Activated T-helper 2 cell treated with anti-CD3 and anti-CD28 coated beads, Interferon-gamma antibody, Interleukin-2, Interleukin-4, amounts not matched to agents 10 μg/mL and 5 μg/mL and 100 μg/mL, durations not matched to agents 14 hours and 24 hours and 36 hours (primary cell): ENCODE data around the gene C1orf116. TPM values are rescaled to one million over a fixed set of nuclear protein-coding genes. Genes with fewer than 3 reads are reported as not detected.

ENCODE experiments used
- DNase-seq: peaks from one replicate; pipeline ENCODE4 v3.0.0; 2021; ENCODE audit warnings: low spot score
- H3K27ac Mint-ChIP-seq: one replicate; pipeline ENCODE4 v1.8.0; 2021; ENCODE audit warnings: mixed read lengths
- H3K27me3 Mint-ChIP-seq: one replicate; pipeline ENCODE4 v1.8.0; 2021; ENCODE audit warnings: low read depth, mixed read lengths
- H3K36me3 Mint-ChIP-seq: one replicate; pipeline ENCODE4 v1.8.0; 2021; ENCODE audit warnings: low read depth, mixed read lengths
- H3K4me1 Mint-ChIP-seq: one replicate; pipeline ENCODE4 v1.8.0; 2021; ENCODE audit warnings: low read depth, mixed read lengths
- H3K4me3 Mint-ChIP-seq: one replicate; pipeline ENCODE4 v1.8.0; 2021; ENCODE audit warnings: low read depth, mild to moderate bottlenecking, moderate library complexity, mixed read lengths
- H3K9me3 Mint-ChIP-seq: one replicate; pipeline ENCODE4 v1.8.0; 2021; ENCODE audit warnings: mixed read lengths
- intact Hi-C: fragments of 100-400 bp; cut with micrococcal nuclease; formaldehyde crosslinking; loops from one replicate; pipeline ENCODE4 v1.15.1; 2023
- total RNA-seq: library from RNA; stranded (reverse); gene quantifications from 2 replicates; pipeline ENCODE4 v1.2.3, GENCODE V29; 2022

C1orf116 gene
- total RNA-seq, 1 donor from 2014 or later: not detected

DNA sequence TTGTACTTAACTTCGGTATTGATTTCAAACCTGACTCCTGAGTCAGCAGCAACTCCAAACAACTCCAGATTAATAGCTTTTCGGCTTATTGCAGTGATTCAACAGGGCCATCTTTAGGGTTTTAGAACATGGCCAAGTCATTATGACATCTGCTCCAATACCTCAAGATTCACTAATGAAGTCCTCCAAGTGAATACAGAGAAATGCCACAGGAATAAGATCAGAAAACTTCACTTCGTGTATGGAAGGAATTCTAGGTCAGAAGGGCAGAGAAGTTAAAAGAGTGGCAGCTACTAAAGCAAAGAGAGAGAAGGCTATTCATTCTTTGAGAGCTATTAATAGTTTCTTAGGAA lies 7.6 kb upstream of the C1orf116 start:
- DNase-seq: no peak
- Mint-ChIP-seq H3K27ac (no peak overlapping the region), H3K4me3 (no peak overlapping the region), H3K27me3 (peaks cover 9% of the 10 kb centered on the region), H3K9me3 (no peaks in the 10 kb centered on the region), H3K36me3 (peaks cover 11% of the 10 kb centered on the region), H3K4me1 (peaks cover 4% of the 10 kb centered on the region)
- intact Hi-C loops: no loop called here

DNA sequence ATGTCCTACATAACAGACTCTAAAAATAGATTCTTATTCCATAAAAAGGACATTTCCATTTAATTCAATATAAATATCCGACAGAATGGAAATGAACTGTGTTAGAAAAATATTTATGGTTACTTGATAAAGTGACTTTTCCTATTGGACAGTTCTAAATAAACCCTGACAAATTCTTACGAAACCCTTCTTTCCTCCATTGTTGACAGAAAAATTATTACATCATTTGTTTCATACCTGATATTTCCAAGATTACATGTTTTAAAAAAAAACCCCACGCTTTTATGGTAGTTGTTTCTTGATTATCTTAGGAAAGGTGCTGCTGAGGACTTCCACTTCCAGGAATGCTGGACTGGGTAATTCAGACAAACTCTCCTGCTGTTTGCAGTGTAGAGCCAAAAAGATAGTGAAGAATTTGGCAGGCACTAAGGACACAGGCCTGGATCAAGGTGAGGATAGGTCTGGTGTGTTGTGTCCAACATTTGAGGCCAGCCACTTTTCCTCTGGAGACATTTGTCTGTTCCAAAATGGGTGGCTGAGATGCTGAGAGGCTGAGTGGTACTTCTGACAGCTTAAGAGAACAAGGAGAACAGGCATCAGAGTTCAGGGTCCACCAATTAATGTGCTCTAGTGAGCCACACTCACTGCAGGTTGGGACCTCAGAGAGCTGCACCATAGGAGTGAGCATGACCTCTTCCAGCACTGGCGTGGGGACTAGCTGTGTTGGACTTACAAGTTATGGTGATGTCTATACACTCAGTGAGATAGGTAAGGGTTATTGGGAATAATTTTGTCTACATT lies 7.0 kb upstream of the C1orf116 start:
- Mint-ChIP-seq H3K27ac (no peak overlapping the region), H3K4me3 (no peak overlapping the region), H3K9me3 (no peaks in the 10 kb centered on the region), H3K36me3 (peaks cover 7% of the 10 kb centered on the region), H3K4me1 (peaks cover 2% of the 10 kb centered on the region), H3K27me3 (peaks cover 11% of the 10 kb centered on the region)
- intact Hi-C loops: no loop called here
- no peak for DNase-seq

- Mint-ChIP-seq H3K36me3 (no peaks in the 10 kb centered on the region), H3K9me3 (no peaks in the 10 kb centered on the region), H3K4me1 (no peaks in the 10 kb centered on the region), H3K27me3 (peaks cover 32% of the 10 kb centered on the region), H3K4me3 (no peak overlapping the region), H3K27ac (no peak overlapping the region)
- intact Hi-C loops: no loop called here
- no peak for DNase-seq
These were observed 4.3 kb upstream of the C1orf116 start for GRCh38 chr1:207036865-207037264.

- peaks cover 37% of the 10 kb centered on the region for H3K27me3 Mint-ChIP-seq
- no peaks in the 10 kb centered on the region for H3K36me3 Mint-ChIP-seq
- intact Hi-C loops: no loop called here
- H3K27ac Mint-ChIP-seq: no peak overlapping the region
- H3K9me3 Mint-ChIP-seq: no peaks in the 10 kb centered on the region
- no peak for DNase-seq
- H3K4me1 Mint-ChIP-seq: no peaks in the 10 kb centered on the region
- H3K4me3 Mint-ChIP-seq: no peak overlapping the region
These were observed 3.5 kb upstream of the C1orf116 start for GRCh38 chr1:207035877-207036551.

DNA sequence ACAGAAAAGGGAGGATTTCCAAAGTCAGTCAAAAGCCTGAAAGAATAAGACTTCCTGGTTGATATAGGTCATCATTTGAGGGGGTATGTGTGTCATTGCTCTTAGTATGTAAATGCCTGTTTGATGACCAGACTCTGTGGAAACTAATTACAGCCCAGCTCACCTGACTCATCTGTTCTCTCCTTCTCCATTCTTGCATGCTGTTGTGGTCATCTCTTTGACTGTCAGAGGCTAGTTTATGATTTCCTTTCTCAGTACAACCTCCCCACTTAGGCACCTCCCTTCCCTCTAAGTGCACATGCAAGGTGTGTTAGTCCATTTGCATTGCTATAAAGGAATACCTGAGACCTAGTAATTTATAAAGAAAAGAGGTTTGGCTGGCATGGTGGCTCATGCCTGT lies 2.4 kb upstream of the C1orf116 start:
- no peak for DNase-seq
- no peaks in the 10 kb centered on the region for H3K9me3 Mint-ChIP-seq
- intact Hi-C loops: no loop called here
- H3K4me3 Mint-ChIP-seq: no peak overlapping the region
- H3K4me1 Mint-ChIP-seq: peaks cover 2% of the 10 kb centered on the region
- H3K27me3 Mint-ChIP-seq: peaks cover 45% of the 10 kb centered on the region
- H3K36me3 Mint-ChIP-seq: no peaks in the 10 kb centered on the region
- H3K27ac Mint-ChIP-seq: no peak overlapping the region

DNA sequence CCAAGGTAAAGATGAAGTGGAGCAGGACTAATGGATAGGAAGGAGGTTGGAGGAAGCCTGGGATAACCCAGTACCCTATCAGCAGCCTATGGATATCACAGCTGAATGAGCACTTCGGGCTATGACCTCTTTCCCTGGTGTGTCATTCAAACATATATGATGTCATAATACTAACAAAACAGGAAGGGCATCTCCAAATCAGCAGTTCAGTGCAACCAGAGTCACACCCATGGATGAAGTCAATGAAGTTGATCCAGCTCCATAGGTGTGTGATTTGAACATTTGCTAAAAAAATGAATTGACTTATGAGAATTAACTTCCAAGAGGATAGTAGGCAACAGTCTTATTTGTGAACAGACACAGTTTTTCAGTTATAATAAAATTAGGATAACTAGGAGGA lies 1.7 kb upstream of the C1orf116 start:
- H3K4me1 Mint-ChIP-seq: peaks cover 2% of the 10 kb centered on the region

GRCh38 chr1:207033302-207033701 lies 746 bp upstream of the C1orf116 start:
- H3K9me3 Mint-ChIP-seq: no peaks in the 10 kb centered on the region
- intact Hi-C loops: no loop called here
- H3K4me1 Mint-ChIP-seq: peaks cover 2% of the 10 kb centered on the region
- no peak overlapping the region for H3K27ac Mint-ChIP-seq
- peaks cover 48% of the 10 kb centered on the region for H3K27me3 Mint-ChIP-seq
- no peaks in the 10 kb centered on the region for H3K36me3 Mint-ChIP-seq
- H3K4me3 Mint-ChIP-seq: no peak overlapping the region
- DNase-seq: no peak

More for the DNA sequence above, 1.7 kb upstream of the C1orf116 start:
- no peak for DNase-seq
- Mint-ChIP-seq H3K27ac (no peak overlapping the region), H3K36me3 (no peaks in the 10 kb centered on the region), H3K9me3 (no peaks in the 10 kb centered on the region), H3K4me3 (no peak overlapping the region), H3K27me3 (peaks cover 44% of the 10 kb centered on the region)
- intact Hi-C loops: no loop called here

DNA sequence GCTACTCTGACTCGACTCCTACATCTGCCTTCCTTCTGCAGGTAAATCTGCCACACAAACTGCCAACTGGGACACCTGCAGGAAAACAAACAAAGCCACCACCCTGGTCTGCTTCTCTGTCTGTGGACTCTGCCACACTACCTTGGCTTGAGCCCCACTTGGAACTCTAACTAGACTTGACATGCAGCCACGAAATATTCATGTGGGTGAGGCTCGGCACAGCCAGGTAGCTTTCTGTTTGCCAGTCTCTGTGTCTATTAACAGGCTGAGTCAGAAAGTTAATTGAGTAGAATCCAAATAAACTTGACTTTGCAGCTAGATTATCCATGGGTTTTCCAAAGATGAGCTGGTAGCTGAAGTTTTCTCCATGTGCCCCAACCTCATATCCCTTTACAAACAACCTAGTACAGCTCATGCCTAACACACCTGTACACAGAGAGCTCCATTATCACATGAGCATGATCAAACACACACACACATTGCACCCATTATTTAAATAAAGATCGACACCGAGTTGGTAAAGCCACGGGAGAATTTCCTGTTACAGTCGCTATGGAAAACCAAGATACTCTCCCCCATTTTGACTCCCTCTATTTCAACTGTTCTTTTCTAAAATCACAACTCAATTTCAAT lies 808 bp downstream of the C1orf116 start:
- intact Hi-C loops: no loop called here
- peaks cover 50% of the 10 kb centered on the region for H3K27me3 Mint-ChIP-seq
- no peak overlapping the region for H3K4me3 Mint-ChIP-seq
- no peaks in the 10 kb centered on the region for H3K9me3 Mint-ChIP-seq
- no peak for DNase-seq
- no peaks in the 10 kb centered on the region for H3K36me3 Mint-ChIP-seq
- H3K4me1 Mint-ChIP-seq: peaks cover 2% of the 10 kb centered on the region
- H3K27ac Mint-ChIP-seq: no peak overlapping the region

GRCh38 chr1:207031016-207031415 lies 1.5 kb downstream of the C1orf116 start:
- Mint-ChIP-seq H3K4me3 (no peak overlapping the region), H3K9me3 (no peaks in the 10 kb centered on the region), H3K27me3 (peaks cover 50% of the 10 kb centered on the region), H3K36me3 (no peaks in the 10 kb centered on the region), H3K27ac (no peak overlapping the region), H3K4me1 (peaks cover 2% of the 10 kb centered on the region)
- DNase-seq: no peak
- intact Hi-C loops: no loop called here

DNA sequence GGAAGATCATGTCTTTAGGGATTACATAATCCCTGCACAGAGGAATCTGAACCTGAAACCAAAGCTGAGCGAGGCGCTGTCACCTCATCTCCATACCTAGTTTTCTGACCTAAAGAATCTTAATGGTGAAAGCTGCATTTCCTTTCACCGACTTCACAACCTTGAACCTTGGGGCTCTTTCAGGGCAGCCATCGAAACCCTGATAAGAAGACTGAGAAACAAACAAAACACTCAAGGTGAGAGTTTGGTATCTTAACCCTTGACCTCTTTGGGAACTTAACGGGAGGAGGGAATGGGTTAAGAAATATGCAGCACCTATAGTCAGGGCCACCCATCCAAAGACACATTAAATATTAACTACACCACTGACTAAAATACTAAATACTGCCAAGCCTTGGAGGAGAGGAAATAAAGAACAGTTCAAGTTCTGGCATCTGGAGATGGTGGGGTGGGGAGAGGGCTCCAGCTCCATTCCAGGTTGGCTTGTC lies 2.0 kb downstream of the C1orf116 start:
- Mint-ChIP-seq H3K27ac (no peak overlapping the region), H3K4me1 (peaks cover 3% of the 10 kb centered on the region), H3K4me3 (no peak overlapping the region), H3K9me3 (no peaks in the 10 kb centered on the region), H3K27me3 (peaks cover 52% of the 10 kb centered on the region), H3K36me3 (no peaks in the 10 kb centered on the region)
- no peak for DNase-seq
- intact Hi-C loops: no loop called here

DNA sequence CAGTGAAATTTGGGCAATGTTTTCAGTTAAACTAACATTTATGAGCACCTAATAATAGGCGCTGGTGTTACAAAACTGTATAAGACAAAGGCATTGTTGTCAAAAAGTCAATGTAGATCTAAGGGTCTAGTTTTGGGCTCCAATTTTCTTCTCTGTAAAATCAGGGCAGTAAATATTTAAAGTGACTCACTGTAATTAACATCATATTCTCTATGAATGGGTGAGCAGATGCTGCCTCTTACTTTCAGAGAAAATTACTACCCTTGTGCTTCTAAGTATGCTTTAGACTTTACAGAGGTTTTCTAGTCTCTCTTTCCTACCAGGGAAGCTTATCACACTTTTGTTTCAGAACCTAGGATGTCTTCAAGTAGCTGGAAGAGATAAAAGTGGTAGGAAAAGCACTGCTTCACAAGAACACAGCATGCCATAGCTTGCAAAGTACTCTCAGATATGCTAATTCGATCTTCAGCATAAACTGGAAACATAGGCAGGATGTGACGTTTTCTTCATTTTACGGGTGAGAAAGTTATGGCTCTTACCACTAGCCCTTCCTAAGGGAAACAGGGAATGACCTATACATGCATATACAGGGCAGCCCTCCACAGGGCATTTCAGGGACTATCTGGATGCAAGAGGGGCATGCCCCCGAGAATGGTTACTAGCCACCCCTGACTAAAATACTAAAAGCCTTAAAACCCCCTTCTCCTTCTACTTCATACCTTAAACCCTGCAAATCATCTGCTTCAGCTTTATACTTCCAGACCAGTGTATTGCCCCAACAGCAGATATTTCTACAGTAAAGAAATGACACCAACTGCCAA lies 2.6 kb downstream of the C1orf116 start:
- no peak overlapping the region for H3K27ac Mint-ChIP-seq
- H3K36me3 Mint-ChIP-seq: no peaks in the 10 kb centered on the region
- H3K4me1 Mint-ChIP-seq: peaks cover 5% of the 10 kb centered on the region
- no peaks in the 10 kb centered on the region for H3K9me3 Mint-ChIP-seq
- intact Hi-C loops: no loop called here
- H3K4me3 Mint-ChIP-seq: no peak overlapping the region
- no peak for DNase-seq
- peaks cover 48% of the 10 kb centered on the region for H3K27me3 Mint-ChIP-seq

- Mint-ChIP-seq H3K27me3 (peaks cover 45% of the 10 kb centered on the region), H3K9me3 (no peaks in the 10 kb centered on the region)
- intact Hi-C loops: no loop called here
These were observed 3.5 kb downstream of the C1orf116 start for GRCh38 chr1:207028884-207029650.

More at GRCh38 chr1:207028884-207029650, 3.5 kb downstream of the C1orf116 start:
- H3K4me3 Mint-ChIP-seq: no peak overlapping the region
- no peak for DNase-seq
- no peak overlapping the region for H3K27ac Mint-ChIP-seq
- peaks cover 13% of the 10 kb centered on the region for H3K4me1 Mint-ChIP-seq
- H3K36me3 Mint-ChIP-seq: no peaks in the 10 kb centered on the region
